ENCODE measurements around the gene RUBCN.
"Not testable (repeated sequence)": the region's sequence is repeated elsewhere in the genome, so short reads cannot be mapped to it uniquely, and the experiment has no call there.

Gene RUBCN

GRCh38 chr3:197711973-197712707 is 24.6 kb downstream of the RUBCN start:
- no peak overlapping the region for H4K91ac ChIP-seq (ENCODE audit: low read depth, low read length)
- no peak overlapping the region for H4K12ac ChIP-seq (ENCODE audit: low read depth, low read length)
- H2AK5ac ChIP-seq (ENCODE audit: low read length) = no peak overlapping the region
- no peak overlapping the region for H2BK12ac ChIP-seq (ENCODE audit: low read length)
- H2BK120ac ChIP-seq (ENCODE audit: insufficient read depth, low read length, poor library complexity) = no peak overlapping the region
- no CpG with 5 or more reads among the region's 9 CpGs for WGBS (ENCODE audit: extremely low coverage, insufficient coverage, insufficient read length)
- peaks cover 0 to 1% of the 10 kb centered on the region in 2 experiments for H3K36me3 ChIP-seq (ENCODE audit: control insufficient read depth in 1 of 2, insufficient read depth in 2 of 2, low read length in 2 of 2)
- DNase-seq = peak; percentile 98 to 99
- no peaks in the 10 kb centered on the region for H3K79me1 ChIP-seq (ENCODE audit: low read length)
- no peaks in the 10 kb centered on the region for H3K9me3 ChIP-seq (ENCODE audit: insufficient read depth, low read depth, low read length)
- H3K9ac ChIP-seq (ENCODE audit: low read length) = no peak overlapping the region
- no peaks in the 10 kb centered on the region for H3K27me3 ChIP-seq (ENCODE audit: insufficient read depth, low read length)
- H3K4me2 ChIP-seq (ENCODE audit: low read length) = peak overlapping the region; percentile 61
- no peak overlapping the region for H3K4me3 ChIP-seq (ENCODE audit: low read depth, low read length)
- no peak overlapping the region for H2AFZ ChIP-seq (ENCODE audit: insufficient read depth, low read length, poor library complexity)
- no peak overlapping the region for H4K8ac ChIP-seq (ENCODE audit: low read depth, low read length)
- no peaks in the 10 kb centered on the region for H3K79me2 ChIP-seq (ENCODE audit: control insufficient read depth, insufficient read depth, low read length, poor library complexity)
- no peak overlapping the region for H3K18ac ChIP-seq (ENCODE audit: low read length)
- no peak overlapping the region for H3K23ac ChIP-seq (ENCODE audit: low read length)
- H3K14ac ChIP-seq (ENCODE audit: low read length) = no peak overlapping the region
- H3K4me1 ChIP-seq (ENCODE audit: control insufficient read depth in 1 of 2, insufficient read depth in 2 of 2, low read length in 2 of 2) = peaks cover 4 to 6% of the 10 kb centered on the region in 2 experiments
- H3K4ac ChIP-seq (ENCODE audit: low read depth, low read length) = no peak overlapping the region
- H2BK5ac ChIP-seq (ENCODE audit: low read depth, low read length, poor library complexity) = no peak overlapping the region
- peak overlapping the region; percentile 77 for H3K27ac ChIP-seq (ENCODE audit: low read depth, low read length)

GRCh38 chr3:197710965-197711364 is 25.7 kb downstream of the RUBCN start:
- not testable (repeated sequence) for H3K4me2 ChIP-seq (ENCODE audit: low read length); DNase-seq; H3K23ac ChIP-seq (ENCODE audit: low read length); H3K9me3 ChIP-seq (ENCODE audit: insufficient read depth, low read depth, low read length); H3K27ac ChIP-seq (ENCODE audit: low read depth, low read length); H3K79me1 ChIP-seq (ENCODE audit: low read length); H3K36me3 ChIP-seq (ENCODE audit: control insufficient read depth in 1 of 2, insufficient read depth in 2 of 2, low read length in 2 of 2); H3K14ac ChIP-seq (ENCODE audit: low read length); H2BK12ac ChIP-seq (ENCODE audit: low read length); H2BK5ac ChIP-seq (ENCODE audit: low read depth, low read length, poor library complexity); H3K4me1 ChIP-seq (ENCODE audit: control insufficient read depth in 1 of 2, insufficient read depth in 2 of 2, low read length in 2 of 2); H4K91ac ChIP-seq (ENCODE audit: low read depth, low read length); H3K27me3 ChIP-seq (ENCODE audit: insufficient read depth, low read length); H3K18ac ChIP-seq (ENCODE audit: low read length); H2AFZ ChIP-seq (ENCODE audit: insufficient read depth, low read length, poor library complexity); H4K12ac ChIP-seq (ENCODE audit: low read depth, low read length); H2AK5ac ChIP-seq (ENCODE audit: low read length); H4K8ac ChIP-seq (ENCODE audit: low read depth, low read length); H3K4me3 ChIP-seq (ENCODE audit: low read depth, low read length); H3K4ac ChIP-seq (ENCODE audit: low read depth, low read length); H2BK120ac ChIP-seq (ENCODE audit: insufficient read depth, low read length, poor library complexity); H3K79me2 ChIP-seq (ENCODE audit: control insufficient read depth, insufficient read depth, low read length, poor library complexity); H3K9ac ChIP-seq (ENCODE audit: low read length)
- WGBS (ENCODE audit: extremely low coverage, insufficient coverage, insufficient read length) = no CpG with 5 or more reads among the region's 5 CpGs

- Histone ChIP-seq H3K79me2 (ENCODE audit: control insufficient read depth, insufficient read depth, low read length, poor library complexity) (no peaks in the 10 kb centered on the region), H2BK12ac (ENCODE audit: low read length) (no peak overlapping the region), H4K8ac (ENCODE audit: low read depth, low read length) (no peak overlapping the region), H2BK120ac (ENCODE audit: insufficient read depth, low read length, poor library complexity) (no peak overlapping the region), H4K91ac (ENCODE audit: low read depth, low read length) (no peak overlapping the region), H3K4me2 (ENCODE audit: low read length) (no peak overlapping the region), H3K18ac (ENCODE audit: low read length) (no peak overlapping the region), H3K27ac (ENCODE audit: low read depth, low read length) (no peak overlapping the region), H3K23ac (ENCODE audit: low read length) (no peak overlapping the region), H3K4me1 (ENCODE audit: control insufficient read depth in 1 of 2, insufficient read depth in 2 of 2, low read length in 2 of 2) (peaks cover 4 to 6% of the 10 kb centered on the region in 2 experiments), H4K12ac (ENCODE audit: low read depth, low read length) (no peak overlapping the region), H3K27me3 (ENCODE audit: insufficient read depth, low read length) (no peaks in the 10 kb centered on the region), H3K4ac (ENCODE audit: low read depth, low read length) (no peak overlapping the region), H3K36me3 (ENCODE audit: control insufficient read depth in 1 of 2, insufficient read depth in 2 of 2, low read length in 2 of 2) (peaks cover 8% of the 10 kb centered on the region in 2 experiments), H2AK5ac (ENCODE audit: low read length) (no peak overlapping the region), H3K4me3 (ENCODE audit: low read depth, low read length) (no peak overlapping the region), H3K9me3 (ENCODE audit: insufficient read depth, low read depth, low read length) (no peaks in the 10 kb centered on the region), H3K9ac (ENCODE audit: low read length) (no peak overlapping the region), H3K79me1 (ENCODE audit: low read length) (no peaks in the 10 kb centered on the region), H2AFZ (ENCODE audit: insufficient read depth, low read length, poor library complexity) (no peak overlapping the region), H3K14ac (ENCODE audit: low read length) (no peak overlapping the region), H2BK5ac (ENCODE audit: low read depth, low read length, poor library complexity) (no peak overlapping the region)
- no peak for DNase-seq
- no CpG with 5 or more reads among the region's 9 CpGs for WGBS (ENCODE audit: extremely low coverage, insufficient coverage, insufficient read length)
Measured at GRCh38 chr3:197709135-197709534, 27.6 kb downstream of the RUBCN start.

GRCh38 chr3:197706658-197707057 is 30.0 kb downstream of the RUBCN start:
- Histone ChIP-seq H3K27me3 (ENCODE audit: insufficient read depth, low read length) (no peaks in the 10 kb centered on the region), H4K91ac (ENCODE audit: low read depth, low read length) (no peak overlapping the region), H3K27ac (ENCODE audit: low read depth, low read length) (no peak overlapping the region), H3K4me1 (ENCODE audit: control insufficient read depth in 1 of 2, insufficient read depth in 2 of 2, low read length in 2 of 2) (no peaks in the 10 kb centered on the region), H3K4me3 (ENCODE audit: low read depth, low read length) (no peak overlapping the region), H2AFZ (ENCODE audit: insufficient read depth, low read length, poor library complexity) (no peak overlapping the region), H3K79me1 (ENCODE audit: low read length) (no peaks in the 10 kb centered on the region), H4K12ac (ENCODE audit: low read depth, low read length) (no peak overlapping the region), H2BK5ac (ENCODE audit: low read depth, low read length, poor library complexity) (no peak overlapping the region), H3K18ac (ENCODE audit: low read length) (no peak overlapping the region), H3K9ac (ENCODE audit: low read length) (no peak overlapping the region), H3K14ac (ENCODE audit: low read length) (no peak overlapping the region), H4K8ac (ENCODE audit: low read depth, low read length) (no peak overlapping the region), H3K4me2 (ENCODE audit: low read length) (no peak overlapping the region), H2BK12ac (ENCODE audit: low read length) (no peak overlapping the region), H2AK5ac (ENCODE audit: low read length) (no peak overlapping the region), H3K4ac (ENCODE audit: low read depth, low read length) (no peak overlapping the region), H2BK120ac (ENCODE audit: insufficient read depth, low read length, poor library complexity) (no peak overlapping the region), H3K79me2 (ENCODE audit: control insufficient read depth, insufficient read depth, low read length, poor library complexity) (no peaks in the 10 kb centered on the region), H3K36me3 (ENCODE audit: control insufficient read depth in 1 of 2, insufficient read depth in 2 of 2, low read length in 2 of 2) (peaks cover 14 to 19% of the 10 kb centered on the region in 2 experiments), H3K9me3 (ENCODE audit: insufficient read depth, low read depth, low read length) (no peaks in the 10 kb centered on the region), H3K23ac (ENCODE audit: low read length) (no peak overlapping the region)
- no CpG with 5 or more reads among the region's 7 CpGs for WGBS (ENCODE audit: extremely low coverage, insufficient coverage, insufficient read length)
- DNase-seq = no peak
